OCI-LY3 (cell line): ENCODE results near the gene MAD1L1.

Experiments
- H2AFZ ChIP-seq: fragments of 200-600, 300-600 bp; shearing (Covaris generic); 2 replicates; pipeline ENCODE4 v1.6.0; 2014; ENCODE audit warnings: antibody characterized with exemption, low read depth, low read length
- H3K27ac ChIP-seq: fragments of 200-600, 300-600 bp; sonication (generic); 2 replicates; pipeline ENCODE4 v1.5.1; 2014; ENCODE audit warnings: mild to moderate bottlenecking, low read length, moderate library complexity, mixed read lengths
- H3K27me3 ChIP-seq: fragments of 200-600, 300-600 bp; sonication (generic); 2 replicates; pipeline ENCODE4 v1.6.1; 2014; ENCODE audit warnings: low read depth, low read length, mixed read lengths
- H3K36me3 ChIP-seq: fragments of 200-600, 300-600 bp; sonication (generic); replicated peaks from 2 replicates; pipeline ENCODE3; 2014; ENCODE audit warnings: low read depth, low read length, mixed read lengths
- H3K4me1 ChIP-seq: fragments of 300-600, 200-600 bp; sonication (generic); 2 replicates; pipeline ENCODE4 v1.6.1; 2014; ENCODE audit warnings: low read length, mixed read lengths
- H3K4me2 ChIP-seq: fragments of 200-600, 300-600 bp; sonication (generic); 2 replicates; pipeline ENCODE4 v1.6.1; 2014; ENCODE audit warnings: low read length, mixed read lengths
- H3K4me3 ChIP-seq: fragments of 300-600, 200-600 bp; sonication (generic); 2 replicates; pipeline ENCODE4 v1.5.1; 2014; ENCODE audit warnings: antibody characterized with exemption, mild to moderate bottlenecking, low read length, moderate library complexity
- H3K79me2 ChIP-seq: fragments of 300-600, 200-600 bp; shearing (Covaris generic); 2 replicates; pipeline ENCODE4 v1.6.1; 2014; ENCODE audit warnings: mild to moderate bottlenecking, low read length, mixed read lengths
- H3K9ac ChIP-seq: fragments of 300-600, 200-600 bp; shearing (Covaris generic); 2 replicates; pipeline ENCODE4 v1.6.0; 2014; ENCODE audit warnings: mild to moderate bottlenecking, low read length, moderate library complexity
- H3K9me3 ChIP-seq: fragments of 200-600, 300-600 bp; shearing (Covaris generic); 2 replicates; pipeline ENCODE4 v1.6.1; 2014; ENCODE audit warnings: low read length, mixed read lengths; ENCODE audit not compliant: insufficient read depth
- H4K20me1 ChIP-seq: fragments of 200-600, 300-600 bp; sonication (generic); 2 replicates; pipeline ENCODE4 v1.6.1; 2016; ENCODE audit warnings: low read length, mixed read lengths; ENCODE audit not compliant: insufficient read depth
- EZH2phosphoT487 ChIP-seq: fragments of 200-600 bp; shearing (Covaris generic); IDR thresholded peaks from 2 replicates; pipeline ENCODE4 v1.6.1; 2018; ENCODE audit warnings: antibody characterized with exemption, mixed run types, low read depth
- TF ChIP-seq, protein P1 (sequence below): fragments of 200-600, 300-600 bp; sonication (generic); IDR thresholded peaks from 2 replicates; pipeline ENCODE4 v1.5.1; 2014; ENCODE audit warnings: antibody characterized with exemption, low read length, low read depth

MAD1L1 gene

DNA sequence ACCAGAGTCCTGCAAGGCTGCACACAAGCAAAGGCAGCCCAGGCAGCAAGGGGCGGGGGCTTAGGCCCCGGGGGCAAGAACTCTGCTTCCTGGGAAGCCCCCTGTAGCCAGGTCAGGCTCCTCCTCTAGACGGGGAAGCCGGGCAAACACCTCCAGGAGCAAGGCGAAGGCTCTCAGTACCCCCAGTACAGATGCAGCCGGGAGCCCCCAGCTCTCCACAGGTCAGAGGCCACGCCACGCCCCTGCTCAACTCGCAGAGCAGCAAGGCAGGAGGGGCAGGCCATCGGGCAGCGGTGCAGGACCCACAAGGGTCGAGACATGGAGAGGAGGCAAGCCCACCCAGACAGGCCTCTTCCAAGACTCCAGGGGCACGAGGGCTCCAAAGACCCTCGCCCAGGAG is 108.8 kb downstream of the MAD1L1 start:
- no peak overlapping the region for H3K9ac ChIP-seq

DNA sequence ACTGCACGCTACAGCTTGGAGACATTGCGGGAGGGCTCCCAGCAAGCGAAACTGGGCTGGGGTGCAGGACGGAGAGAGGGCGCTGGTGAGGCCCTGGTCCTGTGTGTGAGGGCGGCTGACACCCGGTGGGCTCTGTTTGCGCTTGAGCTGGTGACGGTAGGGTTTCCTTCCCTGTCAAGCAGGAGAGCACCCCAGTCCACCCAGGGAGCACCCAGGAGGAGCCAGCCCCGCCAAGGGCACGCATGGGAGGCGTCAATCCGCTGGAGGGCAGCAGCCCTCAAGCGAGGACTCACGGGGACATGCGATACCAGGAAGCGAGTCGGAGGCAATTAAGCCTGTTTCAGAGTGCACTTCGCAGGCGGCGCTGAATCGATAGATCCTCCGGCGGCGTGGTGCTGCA is 109.4 kb downstream of the MAD1L1 start:
- TF ChIP-seq, protein P1, sequence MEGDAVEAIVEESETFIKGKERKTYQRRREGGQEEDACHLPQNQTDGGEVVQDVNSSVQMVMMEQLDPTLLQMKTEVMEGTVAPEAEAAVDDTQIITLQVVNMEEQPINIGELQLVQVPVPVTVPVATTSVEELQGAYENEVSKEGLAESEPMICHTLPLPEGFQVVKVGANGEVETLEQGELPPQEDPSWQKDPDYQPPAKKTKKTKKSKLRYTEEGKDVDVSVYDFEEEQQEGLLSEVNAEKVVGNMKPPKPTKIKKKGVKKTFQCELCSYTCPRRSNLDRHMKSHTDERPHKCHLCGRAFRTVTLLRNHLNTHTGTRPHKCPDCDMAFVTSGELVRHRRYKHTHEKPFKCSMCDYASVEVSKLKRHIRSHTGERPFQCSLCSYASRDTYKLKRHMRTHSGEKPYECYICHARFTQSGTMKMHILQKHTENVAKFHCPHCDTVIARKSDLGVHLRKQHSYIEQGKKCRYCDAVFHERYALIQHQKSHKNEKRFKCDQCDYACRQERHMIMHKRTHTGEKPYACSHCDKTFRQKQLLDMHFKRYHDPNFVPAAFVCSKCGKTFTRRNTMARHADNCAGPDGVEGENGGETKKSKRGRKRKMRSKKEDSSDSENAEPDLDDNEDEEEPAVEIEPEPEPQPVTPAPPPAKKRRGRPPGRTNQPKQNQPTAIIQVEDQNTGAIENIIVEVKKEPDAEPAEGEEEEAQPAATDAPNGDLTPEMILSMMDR = no peak

More for the DNA sequence above, 108.8 kb downstream of the MAD1L1 start:
- no peak overlapping the region for H3K4me2 ChIP-seq
- H3K79me2 ChIP-seq = no peaks in the 10 kb centered on the region
- H3K4me1 ChIP-seq = no peaks in the 10 kb centered on the region
- H4K20me1 ChIP-seq = no peaks in the 10 kb centered on the region
- H3K27ac ChIP-seq = no peak overlapping the region
- no peak overlapping the region for H2AFZ ChIP-seq
- no peak for TF ChIP-seq EZH2phosphoT487
- TF ChIP-seq, protein P1 = no peak
- no peaks in the 10 kb centered on the region for H3K27me3 ChIP-seq
- no peaks in the 10 kb centered on the region for H3K36me3 ChIP-seq
- H3K9me3 ChIP-seq = no peaks in the 10 kb centered on the region
- H3K4me3 ChIP-seq = no peak overlapping the region

DNA sequence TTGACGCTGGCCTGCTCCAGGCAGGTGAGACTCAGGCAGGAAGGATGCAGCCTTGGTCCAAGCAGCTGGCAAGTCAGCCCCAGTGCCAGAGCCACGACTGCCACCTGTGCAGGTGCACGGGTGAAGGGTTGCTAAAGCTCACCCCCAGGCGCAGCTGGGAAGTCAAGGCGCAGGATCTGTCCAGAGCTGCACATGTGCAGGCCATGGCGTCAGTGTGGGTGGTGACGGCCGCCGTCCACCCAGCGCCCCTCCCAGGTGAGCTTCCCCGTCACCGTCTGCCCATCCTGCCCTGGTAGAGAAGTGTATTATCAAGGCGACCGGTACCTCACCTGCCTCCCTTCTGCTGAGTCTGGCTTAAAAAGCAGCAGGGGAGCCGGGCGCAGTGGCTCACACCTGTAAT is 110.1 kb downstream of the MAD1L1 start:
- Histone ChIP-seq H3K4me2 (no peak overlapping the region), H2AFZ (no peak overlapping the region), H3K9ac (no peak overlapping the region), H3K27ac (no peak overlapping the region), H3K36me3 (peaks cover 3% of the 10 kb centered on the region), H3K4me3 (no peak overlapping the region), H3K79me2 (no peaks in the 10 kb centered on the region), H3K27me3 (no peaks in the 10 kb centered on the region), H3K9me3 (no peaks in the 10 kb centered on the region), H4K20me1 (no peaks in the 10 kb centered on the region), H3K4me1 (no peaks in the 10 kb centered on the region)
- TF ChIP-seq EZH2phosphoT487 = no peak
- TF ChIP-seq, protein P1 = no peak

More for the DNA sequence above, 109.4 kb downstream of the MAD1L1 start:
- no peak overlapping the region for H2AFZ ChIP-seq
- no peaks in the 10 kb centered on the region for H4K20me1 ChIP-seq
- H3K9ac ChIP-seq = no peak overlapping the region
- H3K36me3 ChIP-seq = no peaks in the 10 kb centered on the region
- no peaks in the 10 kb centered on the region for H3K9me3 ChIP-seq
- H3K4me1 ChIP-seq = no peaks in the 10 kb centered on the region
- no peak overlapping the region for H3K27ac ChIP-seq
- no peak overlapping the region for H3K4me2 ChIP-seq
- no peak overlapping the region for H3K4me3 ChIP-seq
- H3K79me2 ChIP-seq = no peaks in the 10 kb centered on the region
- H3K27me3 ChIP-seq = no peaks in the 10 kb centered on the region

DNA sequence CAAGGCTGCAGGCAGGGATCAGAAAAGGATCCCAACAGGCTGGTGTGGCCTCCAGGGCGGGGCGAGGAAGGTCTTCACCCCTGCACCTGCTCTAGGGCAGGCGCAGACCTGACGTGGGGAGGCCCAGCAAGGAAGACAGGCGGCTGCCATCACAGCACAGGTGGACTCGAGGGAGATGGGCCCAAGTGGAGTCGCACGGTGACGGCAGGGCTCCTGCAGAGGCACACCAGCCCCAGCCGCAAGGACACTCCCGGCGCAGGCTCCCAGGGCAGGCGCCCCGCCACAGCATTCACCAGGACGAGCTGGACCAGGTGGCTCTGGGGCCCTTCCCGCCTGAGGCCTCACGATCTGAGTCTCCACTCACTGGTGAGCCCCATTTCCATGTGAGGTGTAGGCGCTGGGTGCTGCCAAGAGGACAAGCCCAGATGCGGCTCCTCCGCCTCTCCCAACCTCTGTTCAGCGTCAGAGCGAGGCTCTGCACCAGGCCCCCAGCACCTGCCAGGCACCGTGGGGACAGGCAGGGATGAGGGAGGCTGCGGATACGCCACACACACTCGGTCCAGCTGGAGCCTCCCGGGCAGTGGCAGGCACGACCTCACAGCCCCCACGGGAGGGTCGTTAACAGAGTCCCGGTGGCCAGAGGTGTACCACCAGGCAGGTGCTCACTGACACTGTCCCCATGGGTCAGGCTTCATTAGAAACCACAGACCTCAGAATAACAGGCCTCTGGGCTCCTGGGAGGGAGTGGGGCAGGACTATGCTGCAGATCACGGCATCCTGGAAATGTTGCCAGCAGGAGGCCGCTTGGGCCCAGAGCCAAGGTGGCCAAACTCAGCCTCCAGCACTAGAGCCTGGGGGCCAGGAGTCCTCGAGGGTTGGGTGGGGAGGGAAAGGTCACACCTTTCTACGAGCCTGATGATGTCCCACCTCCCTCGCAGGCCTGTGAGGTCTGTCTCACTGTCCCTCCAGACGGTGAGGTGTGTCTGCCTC is 111.6 kb downstream of the MAD1L1 start:
- no peak for TF ChIP-seq EZH2phosphoT487
- TF ChIP-seq, protein P1 = no peak
- H3K79me2 ChIP-seq = no peaks in the 10 kb centered on the region
- H3K4me3 ChIP-seq = no peak overlapping the region
- no peak overlapping the region for H2AFZ ChIP-seq
- H3K4me1 ChIP-seq = no peaks in the 10 kb centered on the region
- H3K27me3 ChIP-seq = no peaks in the 10 kb centered on the region
- peaks cover 3% of the 10 kb centered on the region for H3K36me3 ChIP-seq
- no peak overlapping the region for H3K27ac ChIP-seq
- H3K9me3 ChIP-seq = no peaks in the 10 kb centered on the region
- H3K9ac ChIP-seq = no peak overlapping the region
- H4K20me1 ChIP-seq = no peaks in the 10 kb centered on the region
- H3K4me2 ChIP-seq = no peak overlapping the region
